Measurements from ENCODE around the gene GOLM1. TPM values are rescaled to one million over a fixed set of nuclear protein-coding genes. Genes with fewer than 3 reads are reported as not detected.

GOLM1 gene
- total and polyA plus RNA-seq, 4 donors: 7.9 to 28.5 (median 13.2) TPM

DNA sequence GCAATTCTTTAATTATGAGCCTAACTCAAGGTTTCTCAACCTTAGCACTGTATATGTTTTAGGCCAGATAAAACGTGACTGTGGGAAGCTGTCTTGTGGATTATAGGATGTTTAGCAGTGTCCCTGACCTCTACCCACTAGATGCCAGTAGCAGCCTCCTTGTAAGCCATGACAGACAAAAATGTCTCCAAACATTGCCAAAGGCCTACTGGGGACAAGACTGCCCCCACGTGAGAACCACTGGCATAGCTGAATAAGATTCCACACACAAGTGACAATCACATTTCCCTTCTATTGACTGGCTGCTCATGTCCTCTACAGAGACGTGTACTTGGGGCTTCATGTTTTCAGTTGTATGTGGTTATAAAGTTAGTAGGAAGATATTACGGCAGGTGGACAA, 55.4 kb downstream of the GOLM1 start:
- Histone ChIP-seq H3K9ac (ENCODE audit: low read depth in 1 of 2, low read length in 2 of 2) (no peak overlapping the region), H3K9me3 (ENCODE audit: control insufficient read depth in 4 of 4, low read length in 3 of 4) (no peaks in the 10 kb centered on the region), H3K27me3 (ENCODE audit: control insufficient read depth in 4 of 4, insufficient read depth in 4 of 4, low read length in 3 of 4) (no peaks in the 10 kb centered on the region), H3K4me3 (ENCODE audit: low read depth in 1 of 3, low read length in 3 of 3) (no peak overlapping the region), H3K27ac (ENCODE audit: low read depth in 1 of 2, low read length in 2 of 2) (no peak overlapping the region), H3K4me1 (ENCODE audit: control insufficient read depth in 4 of 4, insufficient read depth in 4 of 4, low read length in 3 of 4) (no peaks in the 10 kb centered on the region), H3K36me3 (ENCODE audit: control insufficient read depth in 4 of 4, insufficient read depth in 3 of 4, low read depth in 1 of 4, low read length in 3 of 4) (no peaks in the 10 kb centered on the region)
- TF ChIP-seq SP1 (IDR thresholded peaks at IDR 0.05) (no peak), HNF4G (IDR thresholded peaks at IDR 0.05) (no peak), RXRA (IDR thresholded peaks at IDR 0.05) (no peak), EGR1 (IDR thresholded peaks at IDR 0.05; ENCODE audit: low read depth in 2 of 2) (no peak), HNF4A (conservative IDR thresholded peaks at IDR 0.05) (no peak), TAF1 (conservative IDR thresholded peaks at IDR 0.05) (no peak), FOXA2 (IDR thresholded peaks at IDR 0.05) (no peak), RAD21 (IDR thresholded peaks at IDR 0.05) (no peak), YY1 (IDR thresholded peaks at IDR 0.05) (no peak), GABPA (IDR thresholded peaks at IDR 0.05 in 1 of 2, conservative IDR thresholded peaks at IDR 0.05 in 1 of 2) (no peak), JUND (IDR thresholded peaks at IDR 0.05) (no peak), FOXA1 (IDR thresholded peaks at IDR 0.05) (no peak), NR2F2 (IDR thresholded peaks at IDR 0.05) (no peak)
- TF ChIP-seq, protein P1, sequence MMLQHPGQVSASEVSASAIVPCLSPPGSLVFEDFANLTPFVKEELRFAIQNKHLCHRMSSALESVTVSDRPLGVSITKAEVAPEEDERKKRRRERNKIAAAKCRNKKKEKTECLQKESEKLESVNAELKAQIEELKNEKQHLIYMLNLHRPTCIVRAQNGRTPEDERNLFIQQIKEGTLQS (IDR thresholded peaks at IDR 0.05): no peak
- TF ChIP-seq, protein P2, sequence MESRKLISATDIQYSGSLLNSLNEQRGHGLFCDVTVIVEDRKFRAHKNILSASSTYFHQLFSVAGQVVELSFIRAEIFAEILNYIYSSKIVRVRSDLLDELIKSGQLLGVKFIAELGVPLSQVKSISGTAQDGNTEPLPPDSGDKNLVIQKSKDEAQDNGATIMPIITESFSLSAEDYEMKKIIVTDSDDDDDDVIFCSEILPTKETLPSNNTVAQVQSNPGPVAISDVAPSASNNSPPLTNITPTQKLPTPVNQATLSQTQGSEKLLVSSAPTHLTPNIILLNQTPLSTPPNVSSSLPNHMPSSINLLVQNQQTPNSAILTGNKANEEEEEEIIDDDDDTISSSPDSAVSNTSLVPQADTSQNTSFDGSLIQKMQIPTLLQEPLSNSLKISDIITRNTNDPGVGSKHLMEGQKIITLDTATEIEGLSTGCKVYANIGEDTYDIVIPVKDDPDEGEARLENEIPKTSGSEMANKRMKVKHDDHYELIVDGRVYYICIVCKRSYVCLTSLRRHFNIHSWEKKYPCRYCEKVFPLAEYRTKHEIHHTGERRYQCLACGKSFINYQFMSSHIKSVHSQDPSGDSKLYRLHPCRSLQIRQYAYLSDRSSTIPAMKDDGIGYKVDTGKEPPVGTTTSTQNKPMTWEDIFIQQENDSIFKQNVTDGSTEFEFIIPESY (IDR thresholded peaks at IDR 0.05): no peak
- TF ChIP-seq, protein P3, sequence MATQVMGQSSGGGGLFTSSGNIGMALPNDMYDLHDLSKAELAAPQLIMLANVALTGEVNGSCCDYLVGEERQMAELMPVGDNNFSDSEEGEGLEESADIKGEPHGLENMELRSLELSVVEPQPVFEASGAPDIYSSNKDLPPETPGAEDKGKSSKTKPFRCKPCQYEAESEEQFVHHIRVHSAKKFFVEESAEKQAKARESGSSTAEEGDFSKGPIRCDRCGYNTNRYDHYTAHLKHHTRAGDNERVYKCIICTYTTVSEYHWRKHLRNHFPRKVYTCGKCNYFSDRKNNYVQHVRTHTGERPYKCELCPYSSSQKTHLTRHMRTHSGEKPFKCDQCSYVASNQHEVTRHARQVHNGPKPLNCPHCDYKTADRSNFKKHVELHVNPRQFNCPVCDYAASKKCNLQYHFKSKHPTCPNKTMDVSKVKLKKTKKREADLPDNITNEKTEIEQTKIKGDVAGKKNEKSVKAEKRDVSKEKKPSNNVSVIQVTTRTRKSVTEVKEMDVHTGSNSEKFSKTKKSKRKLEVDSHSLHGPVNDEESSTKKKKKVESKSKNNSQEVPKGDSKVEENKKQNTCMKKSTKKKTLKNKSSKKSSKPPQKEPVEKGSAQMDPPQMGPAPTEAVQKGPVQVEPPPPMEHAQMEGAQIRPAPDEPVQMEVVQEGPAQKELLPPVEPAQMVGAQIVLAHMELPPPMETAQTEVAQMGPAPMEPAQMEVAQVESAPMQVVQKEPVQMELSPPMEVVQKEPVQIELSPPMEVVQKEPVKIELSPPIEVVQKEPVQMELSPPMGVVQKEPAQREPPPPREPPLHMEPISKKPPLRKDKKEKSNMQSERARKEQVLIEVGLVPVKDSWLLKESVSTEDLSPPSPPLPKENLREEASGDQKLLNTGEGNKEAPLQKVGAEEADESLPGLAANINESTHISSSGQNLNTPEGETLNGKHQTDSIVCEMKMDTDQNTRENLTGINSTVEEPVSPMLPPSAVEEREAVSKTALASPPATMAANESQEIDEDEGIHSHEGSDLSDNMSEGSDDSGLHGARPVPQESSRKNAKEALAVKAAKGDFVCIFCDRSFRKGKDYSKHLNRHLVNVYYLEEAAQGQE (IDR thresholded peaks at IDR 0.05): no peak
- TF ChIP-seq, protein P4, sequence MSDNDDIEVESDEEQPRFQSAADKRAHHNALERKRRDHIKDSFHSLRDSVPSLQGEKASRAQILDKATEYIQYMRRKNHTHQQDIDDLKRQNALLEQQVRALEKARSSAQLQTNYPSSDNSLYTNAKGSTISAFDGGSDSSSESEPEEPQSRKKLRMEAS (IDR thresholded peaks at IDR 0.05): no peak
- no peak for DNase-seq (ENCODE audit: low spot score)
- WGBS: 77% methylated on average over 4 of the region's 4 CpGs

DNA sequence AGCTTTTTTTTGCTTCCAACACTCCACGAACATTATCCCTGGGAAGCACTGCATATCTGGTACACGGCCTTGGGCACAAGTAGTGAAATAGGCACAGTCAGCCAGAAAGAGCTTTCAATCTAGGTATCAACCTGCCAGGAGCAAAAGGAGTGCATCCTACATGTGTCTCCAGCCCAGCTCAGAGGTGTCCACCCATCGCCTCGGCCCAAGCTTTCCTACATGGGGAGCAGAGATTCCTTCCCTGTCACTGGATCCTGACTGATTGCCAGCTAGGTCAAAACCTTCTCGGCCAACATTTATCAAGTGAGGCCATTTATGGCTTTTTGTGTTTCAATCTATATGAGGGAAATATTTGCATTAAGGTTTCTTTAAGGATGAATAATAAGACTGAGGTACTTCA, 55.8 kb downstream of the GOLM1 start:
- H3K27ac ChIP-seq (ENCODE audit: low read depth in 1 of 2, low read length in 2 of 2): no peak overlapping the region
- H3K9me3 ChIP-seq (ENCODE audit: control insufficient read depth in 4 of 4, low read length in 3 of 4): no peaks in the 10 kb centered on the region
- no peaks in the 10 kb centered on the region for H3K36me3 ChIP-seq (ENCODE audit: control insufficient read depth in 4 of 4, insufficient read depth in 3 of 4, low read depth in 1 of 4, low read length in 3 of 4)
- WGBS: 94% methylated on average over 5 of the region's 5 CpGs
- no peaks in the 10 kb centered on the region for H3K4me1 ChIP-seq (ENCODE audit: control insufficient read depth in 4 of 4, insufficient read depth in 4 of 4, low read length in 3 of 4)
- no peaks in the 10 kb centered on the region for H3K27me3 ChIP-seq (ENCODE audit: control insufficient read depth in 4 of 4, insufficient read depth in 4 of 4, low read length in 3 of 4)
- H3K9ac ChIP-seq (ENCODE audit: low read depth in 1 of 2, low read length in 2 of 2): no peak overlapping the region
- no peak overlapping the region for H3K4me3 ChIP-seq (ENCODE audit: low read depth in 1 of 3, low read length in 3 of 3)
- no peak for DNase-seq (ENCODE audit: low spot score)
- TF ChIP-seq YY1 (IDR thresholded peaks at IDR 0.05) (no peak), RXRA (IDR thresholded peaks at IDR 0.05) (no peak), TAF1 (conservative IDR thresholded peaks at IDR 0.05) (no peak), FOXA2 (IDR thresholded peaks at IDR 0.05) (no peak), GABPA (IDR thresholded peaks at IDR 0.05 in 1 of 2, conservative IDR thresholded peaks at IDR 0.05 in 1 of 2) (no peak), RAD21 (IDR thresholded peaks at IDR 0.05) (no peak)
- TF ChIP-seq, protein P4 (IDR thresholded peaks at IDR 0.05): no peak
- TF ChIP-seq, protein P2 (IDR thresholded peaks at IDR 0.05): no peak
- TF ChIP-seq, protein P5, sequence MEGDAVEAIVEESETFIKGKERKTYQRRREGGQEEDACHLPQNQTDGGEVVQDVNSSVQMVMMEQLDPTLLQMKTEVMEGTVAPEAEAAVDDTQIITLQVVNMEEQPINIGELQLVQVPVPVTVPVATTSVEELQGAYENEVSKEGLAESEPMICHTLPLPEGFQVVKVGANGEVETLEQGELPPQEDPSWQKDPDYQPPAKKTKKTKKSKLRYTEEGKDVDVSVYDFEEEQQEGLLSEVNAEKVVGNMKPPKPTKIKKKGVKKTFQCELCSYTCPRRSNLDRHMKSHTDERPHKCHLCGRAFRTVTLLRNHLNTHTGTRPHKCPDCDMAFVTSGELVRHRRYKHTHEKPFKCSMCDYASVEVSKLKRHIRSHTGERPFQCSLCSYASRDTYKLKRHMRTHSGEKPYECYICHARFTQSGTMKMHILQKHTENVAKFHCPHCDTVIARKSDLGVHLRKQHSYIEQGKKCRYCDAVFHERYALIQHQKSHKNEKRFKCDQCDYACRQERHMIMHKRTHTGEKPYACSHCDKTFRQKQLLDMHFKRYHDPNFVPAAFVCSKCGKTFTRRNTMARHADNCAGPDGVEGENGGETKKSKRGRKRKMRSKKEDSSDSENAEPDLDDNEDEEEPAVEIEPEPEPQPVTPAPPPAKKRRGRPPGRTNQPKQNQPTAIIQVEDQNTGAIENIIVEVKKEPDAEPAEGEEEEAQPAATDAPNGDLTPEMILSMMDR (IDR thresholded peaks at IDR 0.05; ENCODE audit: low read depth, low read length, missing input control): no peak
- TF ChIP-seq, protein P3 (IDR thresholded peaks at IDR 0.05): no peak
